Transverse colon (tissue), 4 donors: ENCODE measurements around the gene AIFM1. TPM values are rescaled to one million over a fixed set of nuclear protein-coding genes. Genes with fewer than 3 reads are reported as not detected.

Source experiments
- DNase-seq: peaks from one replicate; pipeline ENCODE4 v3.0.0-alpha.2; 2019
- H3K27ac ChIP-seq, 4 donors: fragments of 200-600 bp; sonication (generic); 2 replicates each; pipeline ENCODE4 v1.5.1; 2016 to 2018; ENCODE audit warnings: inconsistent platforms in 4 of 4
- H3K27me3 ChIP-seq: fragments of 200-600 bp; sonication (generic); 2 replicates; pipeline ENCODE4 v1.5.1; 2017; ENCODE audit warnings: inconsistent platforms
- H3K36me3 ChIP-seq, 4 donors: fragments of 200-600 bp; sonication (generic); 2 replicates each; pipeline ENCODE4 v1.5.1; 2017 to 2019; ENCODE audit warnings: inconsistent platforms in 4 of 4
- H3K4me1 ChIP-seq, 4 donors: fragments of 200-600 bp; sonication (generic); 2 replicates each; pipeline ENCODE4 v1.5.1; 2017 to 2020; ENCODE audit warnings: inconsistent platforms in 4 of 4
- H3K4me3 ChIP-seq, 4 donors: fragments of 200-600 bp; sonication (generic); 1 replicate in 1 of 4; 2 replicates in 3 of 4; pipeline versions ENCODE4 v1.5.1 to v1.6.1; 2017 to 2019; ENCODE audit warnings: inconsistent platforms in 4 of 4
- H3K9me3 ChIP-seq, 2 donors: fragments of 200-600 bp; sonication (generic); 2 replicates each; pipeline ENCODE4 v1.5.1; 2017 to 2019; ENCODE audit warnings: inconsistent platforms in 2 of 2
- EP300 ChIP-seq: sonication (generic); formaldehyde crosslinking; IDR thresholded peaks from one replicate; pipeline ENCODE4 v1.6.1; 2017; ENCODE audit warnings: antibody characterized with exemption, low read depth
- POLR2A ChIP-seq: fragments of 450-650 bp; IDR thresholded peaks from one replicate; pipeline ENCODE4 v1.6.1; 2016; ENCODE audit warnings: antibody characterized with exemption, mild to moderate bottlenecking, moderate library complexity
- POLR2AphosphoS5 ChIP-seq, 3 donors: sonication (generic); formaldehyde crosslinking; IDR thresholded peaks; one replicate each; pipeline ENCODE4 v1.6.1; 2016; ENCODE audit warnings: antibody characterized with exemption in 3 of 3
- whole genome bisulfite sequencing, 2 donors: methylation state at CpG; one replicate each; pipeline ENCODE4 v1.1.5; 2018; ENCODE audit warnings: low coverage in 1 of 2; 5-methylcytosine and 5-hydroxymethylcytosine counted together
- in situ Hi-C, 4 donors: fragments of 200-750 bp; cut with MboI; loops; one replicate each; pipeline versions ENCODE4 v1.15.0 to v1.15.1; 2017; ENCODE audit warnings: low sequenced_read_pairs in 3 of 4, low pct_ligation_motif_present in 1 of 4, low pct_unique_long_range_greater_than_20kb in 1 of 4
- intact Hi-C: fragments of 100-400 bp; cut with DNase I; formaldehyde crosslinking; loops from one replicate; pipeline ENCODE4 v1.15.1; 2023; ENCODE audit warnings: low total_unique reads
- total RNA-seq, 4 donors: library from RNA; depleted of rRNA; stranded (reverse); fragments of >200 nt; gene quantifications; one replicate each; pipeline ENCODE4 v1.1.0, GENCODE V29; 2016
- TF ChIP-seq, protein P1 (sequence below), 5 experiments: fragments of 200-600 bp in 3 of 5; fragments of 450-650 bp in 2 of 5; sonication (generic) in 3 of 5; IDR thresholded peaks; 1 replicate in 2 of 5; 2 replicates in 3 of 5; pipeline ENCODE4 v1.5.1; 2016 to 2017; ENCODE audit warnings: antibody characterized with exemption in 5 of 5, inconsistent platforms in 3 of 5, mild to moderate bottlenecking in 2 of 5, moderate library complexity in 1 of 5

AIFM1 gene
- total RNA-seq, result 10 to 100 TPM in 3 of 4 donors, 1 to 10 TPM in 1; 5.6 to 39.5 (median 28.1) TPM

DNA sequence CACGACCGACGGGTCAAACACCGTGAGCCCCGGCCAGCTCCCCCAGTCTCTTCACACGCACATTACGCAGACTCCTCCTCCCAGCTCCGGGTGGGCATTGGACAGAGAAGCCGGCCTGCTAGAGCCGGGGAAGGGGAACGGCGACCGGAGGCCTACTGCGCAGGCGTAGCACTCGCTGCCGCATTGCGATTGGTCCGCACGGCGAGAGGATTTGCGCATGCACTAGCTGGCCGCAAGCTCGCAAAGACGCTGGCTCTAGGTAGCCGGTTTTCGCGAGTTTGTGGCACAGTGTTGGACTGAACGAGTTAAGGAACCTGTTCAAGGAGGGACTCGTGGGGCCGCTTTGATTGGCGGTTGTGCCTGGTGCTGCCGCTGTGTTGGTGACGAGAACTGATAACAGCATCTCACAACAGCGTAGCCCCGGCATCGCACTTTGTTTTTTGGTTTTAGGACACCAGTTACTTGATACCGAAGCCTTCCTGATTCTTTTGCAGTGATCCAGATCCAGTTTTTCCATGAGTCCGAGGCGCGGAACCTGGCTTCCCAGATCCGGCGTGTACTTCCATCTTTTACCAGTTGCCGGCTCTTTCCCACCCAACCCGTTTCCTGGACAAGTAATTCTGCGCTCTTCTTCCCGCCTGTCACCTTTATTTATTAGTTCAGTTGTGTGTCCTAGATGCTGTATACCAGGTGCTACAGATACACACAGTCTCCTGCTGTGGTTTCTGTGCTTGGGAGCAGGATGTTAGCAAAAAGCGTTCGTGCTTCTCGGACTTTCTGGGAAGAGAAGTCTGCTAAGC, at the start of gene AIFM1:
Gene AIFM1 (minus strand): TSS at position 139 of the 800 bp plus-strand sequence. CDS start 185 bp downstream, outside the sequence.
- Histone ChIP-seq H3K36me3 (no peaks in the 10 kb centered on the region), H3K4me1 (peaks cover 0 to 17% (median 3%) of the 10 kb centered on the region in 4 donors), H3K27me3 (no peaks in the 10 kb centered on the region), H3K27ac (peak within 1 kb of the TSS; percentile 89 to 94 (median 90)), H3K9me3 (no peaks in the 10 kb centered on the region), H3K4me3 (peak within 1 kb of the TSS; percentile 53 to 77 (median 60))
- WGBS, 2 donors, result 45% methylated on average over 36 of the region's 50 CpGs; no CpG with 5 or more reads in 1 of the 2 donors
- in situ Hi-C loops, result no loop called here
- peak; percentile 92 for DNase-seq
- peak; percentile 69 to 76 (median 73) for TF ChIP-seq POLR2AphosphoS5 (IDR thresholded peaks at IDR 0.05)
- TF ChIP-seq, protein P1, sequence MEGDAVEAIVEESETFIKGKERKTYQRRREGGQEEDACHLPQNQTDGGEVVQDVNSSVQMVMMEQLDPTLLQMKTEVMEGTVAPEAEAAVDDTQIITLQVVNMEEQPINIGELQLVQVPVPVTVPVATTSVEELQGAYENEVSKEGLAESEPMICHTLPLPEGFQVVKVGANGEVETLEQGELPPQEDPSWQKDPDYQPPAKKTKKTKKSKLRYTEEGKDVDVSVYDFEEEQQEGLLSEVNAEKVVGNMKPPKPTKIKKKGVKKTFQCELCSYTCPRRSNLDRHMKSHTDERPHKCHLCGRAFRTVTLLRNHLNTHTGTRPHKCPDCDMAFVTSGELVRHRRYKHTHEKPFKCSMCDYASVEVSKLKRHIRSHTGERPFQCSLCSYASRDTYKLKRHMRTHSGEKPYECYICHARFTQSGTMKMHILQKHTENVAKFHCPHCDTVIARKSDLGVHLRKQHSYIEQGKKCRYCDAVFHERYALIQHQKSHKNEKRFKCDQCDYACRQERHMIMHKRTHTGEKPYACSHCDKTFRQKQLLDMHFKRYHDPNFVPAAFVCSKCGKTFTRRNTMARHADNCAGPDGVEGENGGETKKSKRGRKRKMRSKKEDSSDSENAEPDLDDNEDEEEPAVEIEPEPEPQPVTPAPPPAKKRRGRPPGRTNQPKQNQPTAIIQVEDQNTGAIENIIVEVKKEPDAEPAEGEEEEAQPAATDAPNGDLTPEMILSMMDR (IDR thresholded peaks at IDR 0.05), result peak in 1 of 5 experiments; percentile 17
- no peak for TF ChIP-seq EP300
- TF ChIP-seq POLR2A, result peak; percentile 66
- intact Hi-C loops, result no loop called here

DNA sequence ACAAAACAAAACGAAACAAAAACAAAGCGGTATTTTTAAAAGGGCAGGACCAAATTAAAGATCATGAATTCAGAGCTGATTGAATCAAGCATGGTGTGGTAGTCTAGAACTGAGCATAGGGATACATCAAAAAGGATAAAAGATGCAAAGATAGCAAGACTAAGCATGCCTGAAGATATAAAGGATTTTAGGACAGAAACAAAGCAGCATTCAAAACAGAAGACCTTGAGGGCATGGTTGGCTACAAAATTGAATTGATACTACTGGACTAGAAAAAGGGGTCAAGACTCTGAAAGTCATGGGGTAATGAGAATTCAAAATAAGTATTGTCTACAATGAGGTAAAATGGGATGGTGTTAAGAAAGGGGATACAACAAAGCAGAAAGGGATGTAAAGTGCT, 47.7 kb upstream of the AIFM1 start:
- H3K27ac ChIP-seq, result no peak overlapping the region
- no peak for DNase-seq
- TF ChIP-seq, protein P1 (IDR thresholded peaks at IDR 0.05), result no peak
- H3K36me3 ChIP-seq, result no peaks in the 10 kb centered on the region
- WGBS, 2 donors, result 80 to 93% methylated on average over 2 of the region's 2 CpGs
- no peaks in the 10 kb centered on the region for H3K27me3 ChIP-seq
- no peaks in the 10 kb centered on the region for H3K4me1 ChIP-seq
- intact Hi-C loops (no loop called here), in situ Hi-C loops (no loop called here)
- no peak overlapping the region for H3K4me3 ChIP-seq
- no peaks in the 10 kb centered on the region for H3K9me3 ChIP-seq

DNA sequence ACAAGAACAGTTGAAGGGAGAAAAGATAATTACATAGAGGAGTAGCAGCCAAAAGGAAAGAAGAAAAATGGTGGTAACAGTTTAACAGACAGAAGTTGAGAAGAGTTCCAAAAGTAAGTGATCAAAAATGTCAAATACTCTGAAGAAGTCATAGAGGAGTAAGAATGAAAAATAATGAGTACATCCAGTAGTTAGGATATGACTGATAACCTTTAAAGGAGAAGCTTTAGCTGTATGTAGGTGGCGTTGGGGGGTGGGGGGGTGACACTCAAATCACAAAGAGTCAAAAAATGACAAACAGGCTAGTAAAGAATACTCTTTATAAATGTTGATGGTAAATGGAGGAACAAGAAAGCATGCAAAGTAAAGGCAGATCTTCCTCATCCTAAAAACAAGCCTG, 46.7 kb upstream of the AIFM1 start:
- H3K27me3 ChIP-seq, result no peaks in the 10 kb centered on the region
- H3K36me3 ChIP-seq, result no peaks in the 10 kb centered on the region
- no peaks in the 10 kb centered on the region for H3K4me1 ChIP-seq
- H3K4me3 ChIP-seq, result no peak overlapping the region
- in situ Hi-C loops (no loop called here), intact Hi-C loops (no loop called here)
- WGBS, 2 donors, result 52 to 80% methylated on average over 1 of the region's 1 CpG
- TF ChIP-seq EP300 (no peak), POLR2A (no peak), POLR2AphosphoS5 (IDR thresholded peaks at IDR 0.05) (no peak)
- TF ChIP-seq, protein P1 (IDR thresholded peaks at IDR 0.05), result no peak
- DNase-seq, result no peak
- no peaks in the 10 kb centered on the region for H3K9me3 ChIP-seq
- no peak overlapping the region for H3K27ac ChIP-seq

DNA sequence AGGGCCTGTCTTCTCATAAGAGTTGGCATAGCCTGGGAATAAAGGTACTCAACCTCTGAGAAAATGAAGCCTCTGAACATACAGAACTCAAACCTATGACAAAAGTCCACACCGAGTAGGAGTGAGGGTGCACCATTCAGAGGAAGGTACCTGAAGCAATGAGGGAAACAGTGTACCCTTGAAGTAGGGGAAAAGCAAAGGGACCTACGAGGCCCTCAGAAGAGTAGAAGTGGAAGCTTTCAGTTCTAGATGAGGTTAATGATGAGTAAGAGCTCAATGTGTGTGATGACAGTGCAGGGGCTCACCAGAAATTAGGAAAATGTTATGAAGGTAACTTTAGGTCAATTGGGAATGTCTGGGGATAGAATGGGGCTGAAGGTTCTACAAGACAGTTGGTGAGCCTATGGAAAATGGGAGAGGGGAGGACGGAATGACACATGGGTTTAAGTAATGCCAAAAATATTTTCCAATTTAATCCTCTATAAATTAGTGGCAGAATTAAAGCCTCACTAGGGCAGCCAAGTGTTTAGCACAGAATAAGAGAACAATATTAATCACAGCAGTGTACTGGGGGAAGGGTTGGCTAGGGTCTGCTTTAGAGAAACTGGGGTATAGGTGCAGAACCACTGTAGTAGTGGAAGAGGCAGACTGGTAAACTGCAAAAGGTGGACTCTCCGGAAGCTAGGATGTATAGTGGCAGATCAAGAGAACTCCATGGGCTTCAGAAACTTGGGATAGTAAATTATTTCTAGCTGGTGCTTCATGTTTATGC, 46.0 kb upstream of the AIFM1 start:
- TF ChIP-seq, protein P1 (IDR thresholded peaks at IDR 0.05), result no peak
- TF ChIP-seq POLR2AphosphoS5 (IDR thresholded peaks at IDR 0.05) (no peak), EP300 (no peak), POLR2A (no peak)
- no peak for DNase-seq
- in situ Hi-C loops (no loop called here), intact Hi-C loops (no loop called here)
- no peaks in the 10 kb centered on the region for H3K9me3 ChIP-seq
- 74 to 83% methylated on average over 1 to 4 of the region's 4 CpGs for WGBS, 2 donors
- H3K27ac ChIP-seq, result no peak overlapping the region
- H3K4me3 ChIP-seq, result no peak overlapping the region
- H3K4me1 ChIP-seq, result no peaks in the 10 kb centered on the region
- H3K27me3 ChIP-seq, result no peaks in the 10 kb centered on the region
- H3K36me3 ChIP-seq, result no peaks in the 10 kb centered on the region
